Osteoblast (primary cell): ENCODE data around the gene ZIC5. TPM values are rescaled to one million over a fixed set of nuclear protein-coding genes. Genes with fewer than 3 reads are reported as not detected.
"Not testable (repeated sequence)": the region's sequence is repeated elsewhere in the genome, so short reads cannot be mapped to it uniquely, and the experiment has no call there.

Experiments used
- DNase-seq: peaks from one replicate; pipeline ENCODE4 v3.0.0; 2011; ENCODE audit warnings: low spot score, mixed read lengths; ENCODE audit not compliant: insufficient read length; ENCODE audit errors: missing footprints
- H2AFZ ChIP-seq: 2 replicates; pipeline ENCODE4 v1.6.0; 2011; ENCODE audit warnings: mild to moderate bottlenecking, low read length
- H3K27ac ChIP-seq: 2 replicates; pipeline ENCODE4 v1.5.1; 2011; ENCODE audit warnings: mild to moderate bottlenecking, low read depth, low read length, moderate library complexity
- H3K27me3 ChIP-seq: 2 replicates; pipeline ENCODE4 v1.6.0; 2012; ENCODE audit warnings: mild to moderate bottlenecking, control low read depth, inconsistent platforms, low read length, moderate library complexity; ENCODE audit not compliant: insufficient read depth
- H3K36me3 ChIP-seq: 2 replicates; pipeline ENCODE4 v1.5.1; 2011; ENCODE audit warnings: mild to moderate bottlenecking, low read length, control low read depth, moderate library complexity; ENCODE audit not compliant: insufficient read depth
- H3K4me1 ChIP-seq: 2 replicates; pipeline ENCODE4 v1.5.1; 2011; ENCODE audit warnings: mild to moderate bottlenecking, low read length, control low read depth, moderate library complexity; ENCODE audit not compliant: insufficient read depth
- H3K4me2 ChIP-seq: 2 replicates; pipeline ENCODE4 v1.6.0; 2011; ENCODE audit warnings: mild to moderate bottlenecking, low read length; ENCODE audit not compliant: insufficient read depth
- H3K4me3 ChIP-seq: fragments of 200-600 bp; sonication (generic); 3 replicates; pipeline ENCODE4 v1.5.1; 2012; ENCODE audit warnings: mild to moderate bottlenecking, low read length, inconsistent platforms; ENCODE audit not compliant: insufficient read depth
- H3K79me2 ChIP-seq: 2 replicates; pipeline ENCODE4 v1.6.0; 2012; ENCODE audit warnings: mild to moderate bottlenecking, low read length, control low read depth, inconsistent platforms; ENCODE audit not compliant: insufficient read depth
- H3K9me3 ChIP-seq: 2 replicates; pipeline ENCODE4 v1.5.1; 2011; ENCODE audit warnings: low read depth, low read length, control low read depth
- H4K20me1 ChIP-seq: 2 replicates; pipeline ENCODE4 v1.6.0; 2012; ENCODE audit warnings: mild to moderate bottlenecking, low read length, control low read depth; ENCODE audit not compliant: insufficient read depth
- total RNA-seq: library from RNA; depleted of rRNA; stranded (reverse); fragments of >200 nt; gene quantifications from 2 replicates; pipeline ENCODE4 v1.2.3, GENCODE V29; 2012
- TF ChIP-seq, protein P1 (sequence below): IDR thresholded peaks from 2 replicates; pipeline ENCODE4 v1.5.1; 2011; ENCODE audit warnings: mild to moderate bottlenecking, low read depth, low read length, moderate library complexity; ENCODE audit errors: extremely low read depth

Gene ZIC5
- total RNA-seq, 1 donor = not detected

DNA sequence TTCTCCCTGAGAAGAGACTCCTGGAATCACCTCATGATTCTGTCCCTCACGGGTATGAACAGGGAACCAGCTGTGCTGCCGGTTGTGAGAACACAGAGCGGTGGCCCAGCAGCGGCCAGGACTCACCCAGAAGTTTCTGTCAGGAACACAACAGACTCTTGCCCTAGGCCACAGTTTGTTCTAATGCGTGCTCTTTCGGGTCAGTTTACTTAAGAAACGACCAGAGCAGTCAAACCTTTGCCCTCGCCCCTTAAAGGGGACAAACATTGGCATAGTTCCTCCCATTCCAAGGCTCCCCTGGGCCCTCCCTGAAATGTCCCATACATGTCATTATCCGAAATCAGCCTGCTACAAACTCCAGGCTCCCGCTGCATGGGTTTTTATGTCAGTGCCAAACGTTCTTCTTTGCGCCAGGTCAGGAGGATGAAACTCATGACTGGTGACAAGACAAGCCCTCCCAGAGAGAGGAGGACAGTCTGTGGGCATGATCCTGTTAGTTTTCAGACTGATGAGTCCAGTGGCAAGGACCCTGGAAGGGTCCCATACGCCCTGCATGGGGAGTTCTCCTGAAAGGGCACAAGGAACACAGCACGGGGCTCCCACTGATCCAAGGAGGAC is 18.3 kb downstream of the ZIC5 start:
- no peak overlapping the region for H3K27ac ChIP-seq
- H3K4me2 ChIP-seq = no peak overlapping the region
- H3K27me3 ChIP-seq = peaks cover 90% of the 10 kb centered on the region
- TF ChIP-seq, protein P1, sequence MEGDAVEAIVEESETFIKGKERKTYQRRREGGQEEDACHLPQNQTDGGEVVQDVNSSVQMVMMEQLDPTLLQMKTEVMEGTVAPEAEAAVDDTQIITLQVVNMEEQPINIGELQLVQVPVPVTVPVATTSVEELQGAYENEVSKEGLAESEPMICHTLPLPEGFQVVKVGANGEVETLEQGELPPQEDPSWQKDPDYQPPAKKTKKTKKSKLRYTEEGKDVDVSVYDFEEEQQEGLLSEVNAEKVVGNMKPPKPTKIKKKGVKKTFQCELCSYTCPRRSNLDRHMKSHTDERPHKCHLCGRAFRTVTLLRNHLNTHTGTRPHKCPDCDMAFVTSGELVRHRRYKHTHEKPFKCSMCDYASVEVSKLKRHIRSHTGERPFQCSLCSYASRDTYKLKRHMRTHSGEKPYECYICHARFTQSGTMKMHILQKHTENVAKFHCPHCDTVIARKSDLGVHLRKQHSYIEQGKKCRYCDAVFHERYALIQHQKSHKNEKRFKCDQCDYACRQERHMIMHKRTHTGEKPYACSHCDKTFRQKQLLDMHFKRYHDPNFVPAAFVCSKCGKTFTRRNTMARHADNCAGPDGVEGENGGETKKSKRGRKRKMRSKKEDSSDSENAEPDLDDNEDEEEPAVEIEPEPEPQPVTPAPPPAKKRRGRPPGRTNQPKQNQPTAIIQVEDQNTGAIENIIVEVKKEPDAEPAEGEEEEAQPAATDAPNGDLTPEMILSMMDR = no peak
- H3K9me3 ChIP-seq = no peaks in the 10 kb centered on the region
- H3K4me3 ChIP-seq = no peak overlapping the region
- H3K4me1 ChIP-seq = peaks cover 5% of the 10 kb centered on the region
- no peak overlapping the region for H2AFZ ChIP-seq
- no peaks in the 10 kb centered on the region for H3K79me2 ChIP-seq
- DNase-seq = no peak
- H3K36me3 ChIP-seq = no peaks in the 10 kb centered on the region
- no peaks in the 10 kb centered on the region for H4K20me1 ChIP-seq

DNA sequence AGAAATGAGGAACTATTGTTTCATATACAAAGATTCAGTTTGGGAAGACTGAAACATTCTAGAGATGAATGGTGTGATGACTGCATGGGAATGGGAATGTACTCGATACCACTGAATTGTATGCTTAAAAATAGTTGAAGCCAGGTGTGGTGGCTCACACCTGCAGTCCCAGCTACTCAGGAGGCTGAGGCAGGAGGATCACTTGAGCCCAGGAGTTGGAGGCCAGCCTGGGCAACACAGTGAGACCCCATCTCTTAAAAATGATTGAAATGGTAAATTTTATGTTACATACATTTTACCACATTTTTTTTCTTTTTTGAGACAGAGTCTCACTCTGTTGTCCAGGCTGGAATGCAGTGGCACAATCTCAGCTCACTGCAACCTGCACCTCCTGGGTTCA is 19.9 kb downstream of the ZIC5 start:
- H3K4me1 ChIP-seq, H2AFZ ChIP-seq, H3K4me3 ChIP-seq, DNase-seq, H3K4me2 ChIP-seq, H3K36me3 ChIP-seq, H3K27ac ChIP-seq, H3K79me2 ChIP-seq, H3K9me3 ChIP-seq, H4K20me1 ChIP-seq: not testable (repeated sequence)
- H3K27me3 ChIP-seq = peaks cover 83% of the 10 kb centered on the region

DNA sequence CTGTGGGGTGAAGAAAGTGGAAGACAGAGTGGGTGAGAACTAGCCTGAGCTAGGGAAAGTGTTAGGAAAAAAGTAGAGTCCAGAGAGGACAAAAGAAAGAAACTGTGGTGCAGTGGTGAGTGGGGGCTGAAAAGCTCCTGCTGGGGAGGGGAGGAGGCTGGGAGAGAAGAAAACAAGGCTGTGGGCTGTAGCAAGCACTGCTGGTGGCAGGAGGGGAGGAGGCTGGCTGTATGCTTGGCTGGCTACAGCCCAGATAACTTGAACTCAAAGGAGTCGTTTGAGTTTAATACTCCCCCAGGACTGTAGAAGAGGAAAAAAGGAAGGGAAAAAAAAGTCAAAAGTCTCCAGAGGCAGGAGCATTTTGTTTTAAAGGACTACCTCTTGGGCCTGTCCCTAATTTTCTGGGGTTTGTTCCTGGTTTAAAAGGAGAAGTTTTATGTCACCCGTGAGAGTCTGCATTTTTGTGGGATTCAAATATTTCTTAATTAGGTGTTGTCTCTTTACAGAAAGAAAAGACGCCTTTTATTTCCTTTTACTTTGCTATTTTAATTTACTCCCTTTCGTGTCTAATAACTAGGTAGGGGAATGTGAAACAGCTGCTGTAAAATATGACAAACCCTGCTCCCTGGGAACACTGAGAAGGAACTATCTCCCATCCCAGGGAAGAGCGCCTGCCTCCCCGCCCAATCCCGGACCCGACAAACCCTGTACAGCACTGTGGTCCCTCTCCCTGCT is 21.7 kb downstream of the ZIC5 start:
- H3K79me2 ChIP-seq = no peaks in the 10 kb centered on the region
- no peaks in the 10 kb centered on the region for H4K20me1 ChIP-seq
- no peak for DNase-seq
- peaks cover 64% of the 10 kb centered on the region for H3K27me3 ChIP-seq
- H3K4me2 ChIP-seq = no peak overlapping the region
- no peak overlapping the region for H3K27ac ChIP-seq
- H2AFZ ChIP-seq = no peak overlapping the region
- TF ChIP-seq, protein P1 = no peak
- H3K4me3 ChIP-seq = no peak overlapping the region
- H3K36me3 ChIP-seq = no peaks in the 10 kb centered on the region
- no peaks in the 10 kb centered on the region for H3K9me3 ChIP-seq
- H3K4me1 ChIP-seq = no peaks in the 10 kb centered on the region

DNA sequence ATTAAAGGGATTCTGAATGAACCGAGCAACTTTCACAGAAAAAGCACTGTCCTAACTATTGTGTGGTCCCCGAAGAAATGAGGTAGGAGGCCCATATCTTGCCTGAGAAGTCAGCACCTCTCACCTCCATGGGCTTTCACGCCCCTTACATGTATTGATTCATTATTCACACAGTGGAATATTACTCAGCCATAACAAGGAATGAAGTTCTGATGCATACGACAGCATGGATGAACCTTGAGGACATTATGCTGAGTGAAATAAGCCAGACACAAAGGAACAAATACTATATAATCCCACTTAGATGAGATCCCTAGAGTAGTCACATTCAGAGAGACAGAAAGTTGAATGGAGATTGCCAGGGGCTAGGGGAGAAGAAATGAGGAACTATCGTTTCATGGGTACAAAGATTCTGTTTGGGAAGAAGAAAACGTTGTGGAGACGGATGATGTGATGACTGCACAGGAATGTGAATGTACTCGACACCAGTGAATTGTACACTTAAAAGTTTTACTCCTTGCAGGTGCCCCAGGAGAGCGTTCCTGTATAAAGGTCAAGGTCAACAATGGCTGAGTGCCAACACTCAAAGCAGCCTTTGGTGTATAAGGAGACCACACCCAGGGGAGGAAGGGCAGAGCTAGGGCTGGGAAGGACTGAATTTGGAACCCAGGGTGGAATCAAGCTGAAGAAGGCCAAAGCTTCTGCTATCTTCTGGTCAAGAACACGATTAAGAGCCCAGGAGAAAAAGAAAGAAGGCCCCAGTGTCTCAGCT is 22.5 kb downstream of the ZIC5 start:
- Histone ChIP-seq H4K20me1 (no peaks in the 10 kb centered on the region), H3K36me3 (no peaks in the 10 kb centered on the region), H2AFZ (no peak overlapping the region), H3K4me1 (no peaks in the 10 kb centered on the region), H3K27ac (no peak overlapping the region), H3K79me2 (no peaks in the 10 kb centered on the region), H3K9me3 (no peaks in the 10 kb centered on the region), H3K4me2 (no peak overlapping the region), H3K27me3 (peaks cover 57% of the 10 kb centered on the region), H3K4me3 (no peak overlapping the region)
- TF ChIP-seq, protein P1 = no peak
- DNase-seq = no peak
